Measurements from ENCODE around the gene NR1H2.
"Not testable (repeated sequence)": the region's sequence is repeated elsewhere in the genome, so short reads cannot be mapped to it uniquely, and the experiment has no call there.

NR1H2 gene

DNA sequence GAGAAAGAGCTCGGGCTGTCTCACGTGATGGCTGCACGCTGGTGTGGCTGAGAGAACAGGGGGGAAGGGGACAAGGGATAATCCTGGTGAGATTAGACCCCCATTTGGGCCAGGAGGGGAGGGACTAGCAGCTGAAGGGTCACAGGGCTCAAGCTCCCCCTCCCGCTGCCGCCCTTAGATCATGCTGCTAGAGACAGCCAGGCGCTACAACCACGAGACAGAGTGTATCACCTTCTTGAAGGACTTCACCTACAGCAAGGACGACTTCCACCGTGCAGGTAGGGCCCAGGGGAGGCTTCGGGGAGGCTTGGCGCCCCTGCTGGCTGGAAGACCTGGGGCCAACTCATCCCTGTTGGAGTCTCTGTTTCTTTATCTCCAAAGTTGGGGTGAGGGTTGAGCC, 3.3 kb downstream of the NR1H2 start:
- no peak for DNase-seq

GRCh38 chr19:50380137-50380536, 3.9 kb downstream of the NR1H2 start:
- no peak for DNase-seq

GRCh38 chr19:50380751-50381151, 4.5 kb downstream of the NR1H2 start:
- no peak for DNase-seq

GRCh38 chr19:50381881-50382729, 5.8 kb downstream of the NR1H2 start:
- no peak for DNase-seq

GRCh38 chr19:50383001-50383851, 7.0 kb downstream of the NR1H2 start:
- peak; percentile 19 for DNase-seq

DNA sequence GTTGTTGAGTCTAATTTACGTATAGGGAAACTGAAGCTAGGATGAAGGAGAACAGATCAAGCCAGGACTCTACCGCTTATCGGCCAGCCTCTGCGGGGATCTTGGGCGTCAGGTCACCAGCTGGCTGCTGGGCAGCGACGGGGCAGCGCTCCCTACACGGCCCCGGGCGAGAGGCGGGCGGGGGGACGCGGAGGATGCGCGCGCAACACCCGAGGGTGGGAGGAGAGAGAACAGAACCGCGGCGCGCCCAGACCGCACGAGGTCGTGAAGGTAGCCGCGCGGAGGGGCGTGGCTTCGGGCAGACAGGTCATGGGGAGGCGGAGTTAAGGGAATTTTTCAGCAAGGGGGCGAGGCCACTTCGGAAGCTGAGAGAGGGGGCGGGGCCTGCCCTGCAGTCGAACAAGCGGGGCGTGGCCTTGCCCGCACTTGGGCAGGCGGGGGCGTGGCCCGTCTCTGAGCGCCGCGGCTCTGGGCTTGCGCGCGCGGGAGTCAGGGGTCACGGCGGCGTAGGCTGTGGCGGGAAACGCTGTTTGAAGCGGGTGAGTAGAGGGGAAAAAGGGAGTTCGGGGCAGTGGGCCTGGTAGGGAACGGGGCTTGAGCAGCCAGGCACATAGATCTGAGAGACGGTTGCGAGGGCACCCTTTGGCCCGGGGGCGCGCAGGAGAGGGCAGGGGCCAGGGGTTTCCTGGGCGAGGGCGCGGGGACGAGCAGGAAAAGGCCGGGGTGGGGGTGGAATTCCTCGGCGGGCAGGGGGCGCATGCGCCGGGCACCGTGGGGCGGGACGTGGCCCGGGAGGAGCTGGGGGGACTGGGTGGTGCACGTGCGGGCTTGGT, 7.8 kb downstream of the NR1H2 start, which contains the start of gene POLD1:
POLD1 (plus strand) TSS at position 496 of the 833 bp plus-strand sequence. CDS start 14,505 bp downstream, outside the sequence.
- peak; percentile 95 for DNase-seq

DNA sequence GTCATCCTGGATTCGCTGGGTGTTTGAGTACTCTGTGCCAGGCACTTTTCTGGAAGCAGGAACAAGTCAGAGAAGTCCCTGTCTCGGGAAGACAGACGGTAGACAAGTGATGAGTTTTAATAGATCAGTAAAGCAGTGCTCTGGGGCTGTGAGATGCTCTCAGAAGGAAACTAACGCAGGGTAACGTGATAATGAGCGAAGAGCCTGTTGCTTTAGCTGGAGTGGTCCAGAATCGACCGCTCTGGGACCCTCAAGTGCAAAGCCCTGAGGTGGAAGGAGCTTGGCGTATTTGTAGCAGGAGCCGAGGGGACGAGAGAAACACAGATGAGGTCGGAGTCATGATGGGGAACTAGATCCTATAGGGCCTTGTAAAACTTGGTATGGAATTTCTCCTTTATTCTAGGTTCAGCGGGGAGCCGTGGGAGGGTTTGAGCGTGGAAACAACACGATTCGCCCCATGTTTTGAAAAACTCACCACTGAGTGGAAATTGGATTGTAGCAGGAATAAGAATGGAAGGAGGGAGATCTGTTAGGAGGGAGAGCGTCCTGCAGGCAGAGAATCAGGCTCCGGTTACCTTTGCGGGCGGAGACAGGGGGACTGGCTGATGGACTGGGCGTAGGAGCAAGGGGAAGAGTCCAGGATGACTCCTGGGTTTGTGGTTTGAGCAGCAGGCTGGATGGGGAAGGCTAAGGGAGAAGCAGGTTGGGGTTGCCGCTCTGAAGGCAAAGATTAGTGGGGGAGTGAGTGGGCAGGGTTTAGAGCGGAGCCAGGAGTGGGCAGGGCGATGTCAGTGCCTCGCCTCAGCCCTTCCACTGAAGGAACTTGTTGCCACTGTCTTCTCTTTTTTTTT, 8.7 kb downstream of the NR1H2 start:
- no peak for DNase-seq

DNA sequence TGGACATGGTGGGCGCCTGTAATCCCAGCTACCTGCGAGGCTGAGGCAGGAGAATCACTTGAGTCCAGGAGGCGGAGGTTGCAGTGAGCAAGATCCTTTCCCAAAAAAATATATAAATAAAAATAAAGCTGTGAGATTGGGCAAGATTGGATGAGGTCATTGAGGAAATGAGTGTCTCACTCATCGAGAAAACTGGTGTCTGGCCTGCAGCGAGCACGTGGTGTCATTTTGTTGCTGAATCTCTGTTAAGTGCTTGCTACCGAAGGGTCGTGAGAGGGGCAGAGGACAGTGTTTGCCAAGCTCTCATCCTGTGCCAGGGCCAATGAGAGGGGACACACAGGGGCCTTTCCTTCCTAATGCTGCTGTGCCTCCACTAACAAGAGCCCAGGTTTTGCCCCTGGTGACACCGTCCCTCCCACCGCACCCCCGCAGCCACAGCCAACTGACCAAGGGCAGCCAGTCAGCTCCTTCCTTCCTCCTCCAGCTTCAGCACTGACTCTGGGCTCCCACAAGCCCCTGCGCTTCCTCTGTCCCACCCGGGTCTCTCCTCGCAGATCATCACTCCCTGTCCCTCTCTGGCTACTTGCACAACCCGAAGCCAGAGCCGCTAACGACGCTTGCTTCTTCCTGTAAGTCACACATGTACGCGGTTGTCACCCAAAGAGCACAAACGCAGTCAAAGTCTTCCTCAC, 11.1 kb downstream of the NR1H2 start:
- peak; percentile 16 for DNase-seq

DNA sequence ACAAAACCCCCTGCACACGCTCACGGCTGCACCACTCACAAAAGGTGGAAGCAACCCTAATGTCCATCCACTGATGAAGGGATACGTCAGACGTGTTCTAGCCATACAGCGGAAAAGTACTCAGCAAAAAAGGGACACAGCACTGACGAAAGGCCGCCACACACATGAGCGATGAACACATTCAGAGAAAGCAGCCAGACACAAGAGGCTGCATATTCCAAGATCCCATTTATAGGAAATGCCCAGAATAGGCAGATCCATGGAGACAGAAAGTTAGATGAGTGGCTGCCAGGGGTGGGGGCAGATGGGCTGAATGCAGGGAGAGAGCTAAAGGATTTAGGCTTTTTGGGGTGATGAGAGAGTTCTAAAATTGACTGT, 11.6 kb downstream of the NR1H2 start:
- no peak for DNase-seq

GRCh38 chr19:50390295-50390694, 14.0 kb downstream of the NR1H2 start:
- not testable (repeated sequence) for DNase-seq

GRCh38 chr19:50390952-50391351, 14.7 kb downstream of the NR1H2 start:
- DNase-seq: not testable (repeated sequence)

DNA sequence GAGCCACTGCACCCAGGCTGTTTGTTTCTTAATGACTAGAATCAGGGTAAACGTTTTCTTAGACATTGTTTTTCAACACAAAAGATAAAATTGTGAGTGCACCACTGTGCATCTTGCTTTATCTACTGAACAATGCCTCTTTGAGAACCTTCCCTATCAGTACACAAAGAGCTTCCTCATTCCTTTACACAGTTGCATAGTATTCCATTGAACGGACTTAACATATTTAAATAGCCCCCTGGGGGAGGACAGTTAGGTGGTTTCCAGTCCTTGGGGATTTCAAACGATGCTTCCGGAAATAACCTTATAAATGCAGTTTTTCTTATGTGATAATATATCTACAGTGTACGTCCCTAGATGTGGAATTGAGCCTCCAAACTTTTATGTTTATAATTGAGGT, 16.5 kb downstream of the NR1H2 start:
- no peak for DNase-seq

DNA sequence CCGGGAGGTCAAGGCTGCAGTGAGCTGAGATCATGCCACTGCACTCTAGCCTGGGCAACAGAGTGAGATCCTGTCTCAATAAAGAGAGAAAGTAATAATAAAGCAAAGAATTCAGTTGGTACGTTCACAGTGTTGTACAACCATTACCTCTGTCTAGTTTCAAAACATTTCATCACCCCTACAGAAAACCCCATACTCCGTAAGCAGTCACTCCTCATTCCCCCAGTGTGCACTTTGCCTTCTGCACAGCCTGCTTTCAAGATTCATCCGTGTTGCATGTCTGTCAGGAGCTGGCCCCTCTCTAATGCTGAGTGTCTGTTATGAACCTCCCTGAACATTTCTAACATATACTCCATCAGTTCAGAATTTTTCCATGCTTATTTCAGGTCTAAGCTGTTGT, 17.3 kb downstream of the NR1H2 start:
- DNase-seq: no peak

- DNase-seq: no peak
Measured at GRCh38 chr19:50394017-50394416, 17.8 kb downstream of the NR1H2 start.

GRCh38 chr19:50398675-50399367, 22.6 kb downstream of the NR1H2 start:
- no peak for DNase-seq

DNA sequence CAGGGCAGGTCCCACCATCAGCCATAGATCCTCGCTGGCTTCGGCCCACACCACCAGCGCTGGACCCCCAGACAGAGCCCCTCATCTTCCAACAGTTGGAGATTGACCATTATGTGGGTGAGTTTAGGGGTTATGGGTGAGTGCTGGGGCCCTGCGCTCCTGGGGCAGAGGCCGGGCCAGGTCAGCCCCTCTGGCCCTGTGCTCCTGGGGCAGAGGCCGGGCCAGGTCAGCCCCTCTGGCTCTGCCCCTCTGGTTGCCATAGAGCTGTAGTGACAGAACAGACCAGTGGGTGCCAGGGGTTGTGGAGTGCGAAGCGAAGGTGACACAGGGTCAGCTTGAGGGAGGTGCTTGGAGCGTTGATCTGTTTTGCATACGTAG, 23.1 kb downstream of the NR1H2 start:
- no peak for DNase-seq

GRCh38 chr19:50401605-50402450, 25.6 kb downstream of the NR1H2 start:
- no peak for DNase-seq

GRCh38 chr19:50402544-50403301, 26.5 kb downstream of the NR1H2 start:
- DNase-seq: no peak
